OCI-LY3 (cell line): Measurements from ENCODE around the gene RHBDL1.

Experiments used
- CTCF ChIP-seq: fragments of 200-600, 300-600 bp; sonication (generic); IDR thresholded peaks from 2 replicates; pipeline ENCODE4 v1.5.1; 2014; ENCODE audit warnings: antibody characterized with exemption, low read length, low read depth
- EZH2phosphoT487 ChIP-seq: fragments of 200-600 bp; shearing (Covaris generic); IDR thresholded peaks from 2 replicates; pipeline ENCODE4 v1.6.1; 2018; ENCODE audit warnings: antibody characterized with exemption, mixed run types, low read depth

- TF ChIP-seq CTCF (no peak; the same call in 1 of the 2 replicates), EZH2phosphoT487 (no peak)
Measured at GRCh38 chr16:661184-661821, 14.2 kb upstream of the RHBDL1 start.
